NT2/D1 (cell line): ENCODE results near the gene LYG1.

Source experiments
- SUZ12 ChIP-seq: IDR thresholded peaks from 2 replicates; pipeline ENCODE4 v1.6.1; 2011; ENCODE audit not compliant: insufficient read length, insufficient read depth; ENCODE audit errors: extremely low read depth
- YY1 ChIP-seq: IDR thresholded peaks from 2 replicates; pipeline ENCODE4 v1.6.1; 2011; ENCODE audit not compliant: insufficient read length, insufficient read depth

DNA sequence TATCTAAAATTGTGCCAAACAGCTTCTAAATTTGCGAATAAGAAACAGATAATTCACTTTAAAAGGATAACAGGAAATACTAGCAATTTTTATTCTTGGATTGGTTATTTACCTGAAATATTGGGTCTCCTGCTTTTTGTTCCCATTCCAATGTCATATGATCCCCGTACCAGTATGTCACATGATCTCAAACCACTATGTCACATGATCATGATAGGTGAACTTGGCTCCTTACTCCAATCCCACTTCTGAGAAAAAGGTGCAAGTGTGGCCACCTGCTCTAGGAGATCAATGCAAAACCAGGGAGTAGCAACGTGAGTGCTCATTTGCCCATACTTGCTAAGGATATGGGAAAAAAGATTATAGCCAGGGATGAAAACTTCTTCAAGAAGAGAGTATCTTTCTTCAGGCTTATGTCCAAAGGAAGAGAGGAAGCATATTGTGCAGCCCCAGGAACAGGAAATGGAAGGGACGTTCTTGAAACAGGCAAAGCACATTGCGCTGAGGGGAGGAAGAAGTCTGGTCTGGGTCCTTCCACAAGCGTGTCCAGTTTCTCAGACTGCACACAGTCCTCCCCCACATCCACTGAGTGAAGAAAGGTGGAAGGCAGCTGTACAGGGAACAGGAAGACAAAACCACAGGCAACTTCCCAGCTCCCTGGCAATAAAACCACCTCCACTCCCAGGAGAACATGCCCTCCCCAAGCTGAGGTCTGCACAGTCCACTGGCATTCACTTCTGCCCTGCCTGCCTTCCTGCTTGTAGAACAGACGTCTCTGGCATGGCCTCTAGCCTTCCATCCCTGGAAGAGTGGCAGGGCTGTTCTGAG is 45.3 kb downstream of the LYG1 start, which contains the start of gene LYG2:
- TF ChIP-seq YY1 (no peak), SUZ12 (no peak)
